ENCODE data around the gene DAB2. TPM values are rescaled to one million over a fixed set of nuclear protein-coding genes. Genes with fewer than 3 reads are reported as not detected.

DAB2 gene
- total and polyA plus RNA-seq, 2 of the 8 experiments (the other 6 are each of a cell fraction or from before 2014, with no cell fraction given): 2.6 to 4.9 TPM

GRCh38 chr5:39437467-39437866 is 12.7 kb upstream of the DAB2 start:
- Histone ChIP-seq H2AFZ (ENCODE audit: low read length) (no peak overlapping the region), H3K23ac (ENCODE audit: insufficient read length) (no peak overlapping the region), H3K27me3 (replicated peaks in 1 of 4; ENCODE audit: control insufficient read depth in 3 of 4, extremely low read depth in 1 of 4, insufficient read depth in 3 of 4, low read length in 3 of 4) (no peaks in the 10 kb centered on the region), H3K18ac (ENCODE audit: extremely low read depth, low read length) (no peak overlapping the region), H3K27ac (ENCODE audit: low read depth, low read length) (no peak overlapping the region), H4K20me1 (replicated peaks in 1 of 2; ENCODE audit: control insufficient read depth in 1 of 2, insufficient read depth in 2 of 2, low read length in 2 of 2) (no peaks in the 10 kb centered on the region), H2AK5ac (ENCODE audit: low read depth, low read length) (no peak overlapping the region), H3K9me3 (ENCODE audit: insufficient read depth in 2 of 2, low read depth in 1 of 2, low read length in 1 of 2) (no peaks in the 10 kb centered on the region), H3K14ac (ENCODE audit: insufficient read length) (no peak overlapping the region), H3K79me2 (ENCODE audit: control insufficient read depth in 1 of 2, insufficient read depth in 2 of 2, low read length in 2 of 2) (no peaks in the 10 kb centered on the region), H3K4me1 (replicated peaks in 1 of 4; ENCODE audit: control insufficient read depth in 3 of 4, insufficient read depth in 4 of 4, low read length in 3 of 4) (no peaks in the 10 kb centered on the region), H3K4me3 (ENCODE audit: extremely low read depth in 1 of 4, insufficient read depth in 2 of 4, low read depth in 3 of 4, low read length in 4 of 4) (no peak overlapping the region), H4K91ac (replicated peaks; ENCODE audit: insufficient read length, low read length) (no peak overlapping the region), H2BK120ac (replicated peaks; ENCODE audit: low read depth, low read length) (no peak overlapping the region), H2BK12ac (ENCODE audit: low read depth, low read length) (no peak overlapping the region), H2BK20ac (ENCODE audit: low read length) (no peak overlapping the region), H3K9ac (replicated peaks in 1 of 4; ENCODE audit: extremely low read depth in 1 of 4, low read depth in 3 of 4, low read length in 3 of 4) (no peak overlapping the region; a peak in 2 of 7 replicates), H3K36me3 (ENCODE audit: control insufficient read depth in 2 of 4, insufficient read depth in 4 of 4, low read length in 3 of 4) (no peaks in the 10 kb centered on the region), H3K79me1 (ENCODE audit: low read depth, low read length) (no peaks in the 10 kb centered on the region), H2BK15ac (ENCODE audit: low read length) (no peak overlapping the region), H4K8ac (ENCODE audit: extremely low read depth, insufficient read depth, low read length) (no peak overlapping the region), H3K4me2 (ENCODE audit: insufficient read depth in 1 of 2, low read depth in 2 of 2, low read length in 2 of 2) (no peak overlapping the region), H3K56ac (replicated peaks; ENCODE audit: insufficient read length, low read depth, low read length) (no peak overlapping the region), H4K5ac (ENCODE audit: insufficient read length, low read depth, low read length) (no peak overlapping the region), H2BK5ac (ENCODE audit: low read depth, low read length) (no peak overlapping the region), H3K23me2 (ENCODE audit: low read depth, low read length) (no peaks in the 10 kb centered on the region; the same call in 1 of the 2 replicates), H3K4ac (replicated peaks; ENCODE audit: insufficient read length, low read depth, low read length) (no peak overlapping the region)
- WGBS, 2 experiments (ENCODE audit: extremely low coverage in 1 of 2, insufficient coverage in 1 of 2, insufficient read length in 1 of 2, insufficient replicate concordance in 2 of 2, low coverage in 1 of 2, low lambda C conversion rate in 2 of 2, missing lambda C conversion rate in 1 of 2): 95% methylated on average over 1 of the region's 1 CpG; no CpG with 5 or more reads in 1 of the 2 experiments
- FAIRE-seq: no peak
- no peak for DNase-seq (ENCODE audit: low read depth in 1 of 2, low spot score in 2 of 2)
- CTCF ChIA-PET (ENCODE audit: partially characterized antibody): interaction anchor here (1.3 kb wide), 1 partner anchor 12 kb away, joined by 4 read pairs; the partner anchor contains the start of gene DAB2
- POLR2A ChIA-PET (ENCODE audit: partially characterized antibody): no interaction called here
- TF ChIP-seq JUN (IDR thresholded peaks at IDR 0.05; ENCODE audit: low read depth, low read length) (no peak), CBX5 (IDR thresholded peaks at IDR 0.05; ENCODE audit: low read depth, low read length) (no peak), ZNF274 (IDR thresholded peaks at IDR 0.05; ENCODE audit: borderline replicate concordance, extremely low read depth, low read length) (no peak), MAX (IDR thresholded peaks at IDR 0.05) (no peak), ATF2 (IDR thresholded peaks at IDR 0.05; ENCODE audit: low read length) (no peak), YY1 (IDR thresholded peaks at IDR 0.05; ENCODE audit: low read depth, low read length) (no peak), RNF2 (IDR thresholded peaks at IDR 0.05; ENCODE audit: borderline replicate concordance, low read depth, low read length, missing control alignments, poor library complexity, severe bottlenecking) (no peak), TAF1 (IDR thresholded peaks at IDR 0.05; ENCODE audit: low read depth, low read length) (no peak), HDAC6 (IDR thresholded peaks at IDR 0.05; ENCODE audit: low read depth, low read length) (no peak), SP2 (IDR thresholded peaks at IDR 0.05; ENCODE audit: low read length) (no peak), BCL11A (IDR thresholded peaks at IDR 0.05; ENCODE audit: low read depth in 2 of 2, low read length in 2 of 2) (no peak), TBP (IDR thresholded peaks at IDR 0.05; ENCODE audit: low read depth, low read length) (no peak), SAP30 (IDR thresholded peaks at IDR 0.05; ENCODE audit: insufficient read depth, insufficient replicate concordance, low read length) (no peak)
